NCI-H1417 treated with DMSO at 0.1 percent for 48 hours (cell line): ENCODE data around the gene PRTN3.
"Not testable (repeated sequence)": the region's sequence is repeated elsewhere in the genome, so short reads cannot be mapped to it uniquely, and the experiment has no call there.

Source experiments
- DNase-seq: peaks from one replicate; lab custom pipeline; 2025; lab: John Stamatoyannopoulos, UW

PRTN3 gene

GRCh38 chr19:883661-884211 lies 42.9 kb downstream of the PRTN3 start:
- peak; percentile 88 for DNase-seq

GRCh38 chr19:884420-885211 lies 43.8 kb downstream of the PRTN3 start:
- DNase-seq, result no peak

GRCh38 chr19:885536-886224 lies 44.9 kb downstream of the PRTN3 start:
- no peak for DNase-seq

- DNase-seq, result no peak
These were observed 46.3 kb downstream of the PRTN3 start for GRCh38 chr19:887072-887471.

GRCh38 chr19:887599-887998 lies 46.8 kb downstream of the PRTN3 start:
- no peak for DNase-seq

- no peak for DNase-seq
These were observed 48.0 kb downstream of the PRTN3 start for GRCh38 chr19:888581-889385.

- no peak for DNase-seq
These were observed 49.0 kb downstream of the PRTN3 start for GRCh38 chr19:889662-890295.

- no peak for DNase-seq
These were observed 50.0 kb downstream of the PRTN3 start for GRCh38 chr19:890831-891230.

- not testable (repeated sequence) for DNase-seq
These were observed 50.8 kb downstream of the PRTN3 start for GRCh38 chr19:891421-892200.

- DNase-seq, result no peak
These were observed 51.6 kb downstream of the PRTN3 start for GRCh38 chr19:892243-892893.

- peak; percentile 97 for DNase-seq
These were observed 52.3 kb downstream of the PRTN3 start, which contains the start of the genes MED16 and RNU6-9 for GRCh38 chr19:892894-893689. Gene MED16 (minus strand): TSS chr19:893187. CDS start chr19:891131, 2,056 bp downstream. Gene RNU6-9 (plus strand): TSS chr19:893484.

- no peak for DNase-seq
These were observed 55.6 kb downstream of the PRTN3 start for GRCh38 chr19:896434-896833.

- no peak for DNase-seq
These were observed 56.2 kb downstream of the PRTN3 start for GRCh38 chr19:896999-897398.

GRCh38 chr19:897442-898039 lies 56.7 kb downstream of the PRTN3 start:
- no peak for DNase-seq
